Stimulated activated CD8-positive, alpha-beta memory T cell treated with anti-CD3 and anti-CD28 coated beads, Interleukin-15, amount 100 ng/mL, for 48 hours (primary cell): ENCODE measurements around the gene COPS3.

Source experiments
- DNase-seq, 2 donors: peaks; one replicate each; pipeline ENCODE4 v3.0.0-alpha.2; 2020; ENCODE audit warnings: low read depth in 2 of 2

The COPS3 gene

GRCh38 chr17:17216236-17216635 lies 64.8 kb downstream of the COPS3 start:
- DNase-seq = no peak

GRCh38 chr17:17215575-17215974 lies 65.5 kb downstream of the COPS3 start:
- no peak for DNase-seq

GRCh38 chr17:17214646-17215436 lies 66.2 kb downstream of the COPS3 start:
- no peak for DNase-seq

GRCh38 chr17:17213775-17214174 lies 67.3 kb downstream of the COPS3 start:
- no peak for DNase-seq

GRCh38 chr17:17207998-17208397 lies 73.0 kb downstream of the COPS3 start:
- no peak for DNase-seq

- no peak for DNase-seq
Measured at GRCh38 chr17:17206913-17207335, 74.1 kb downstream of the COPS3 start.

- DNase-seq = peak; percentile 82 to 86
Measured at GRCh38 chr17:17206124-17206912, 74.7 kb downstream of the COPS3 start, which contains the start of gene PLD6. TSS of gene PLD6 (minus strand) at chr17:17206333. CDS start at chr17:17206286, 47 bp downstream.

- DNase-seq = peak; percentile 50 to 64
Measured at GRCh38 chr17:17205368-17206123, 75.5 kb downstream of the COPS3 start.

GRCh38 chr17:17204635-17205231 lies 76.3 kb downstream of the COPS3 start:
- DNase-seq = no peak

- no peak for DNase-seq
Measured at GRCh38 chr17:17204041-17204591, 76.9 kb downstream of the COPS3 start.

GRCh38 chr17:17203173-17203730 lies 77.8 kb downstream of the COPS3 start:
- no peak for DNase-seq

GRCh38 chr17:17201907-17202306 lies 79.1 kb downstream of the COPS3 start:
- no peak for DNase-seq

GRCh38 chr17:17201271-17201670 lies 79.8 kb downstream of the COPS3 start:
- no peak for DNase-seq

GRCh38 chr17:17200831-17201230 lies 80.2 kb downstream of the COPS3 start:
- no peak for DNase-seq

- DNase-seq = no peak
Measured at GRCh38 chr17:17200311-17200710, 80.7 kb downstream of the COPS3 start.

GRCh38 chr17:17198281-17198680 lies 82.8 kb downstream of the COPS3 start:
- no peak for DNase-seq

- DNase-seq = no peak
Measured at GRCh38 chr17:17196776-17197175, 84.3 kb downstream of the COPS3 start.
